Measurements from ENCODE around the gene TNFSF10.
"Not testable (repeated sequence)": the region's sequence is repeated elsewhere in the genome, so short reads cannot be mapped to it uniquely, and the experiment has no call there.

TNFSF10 gene

DNA sequence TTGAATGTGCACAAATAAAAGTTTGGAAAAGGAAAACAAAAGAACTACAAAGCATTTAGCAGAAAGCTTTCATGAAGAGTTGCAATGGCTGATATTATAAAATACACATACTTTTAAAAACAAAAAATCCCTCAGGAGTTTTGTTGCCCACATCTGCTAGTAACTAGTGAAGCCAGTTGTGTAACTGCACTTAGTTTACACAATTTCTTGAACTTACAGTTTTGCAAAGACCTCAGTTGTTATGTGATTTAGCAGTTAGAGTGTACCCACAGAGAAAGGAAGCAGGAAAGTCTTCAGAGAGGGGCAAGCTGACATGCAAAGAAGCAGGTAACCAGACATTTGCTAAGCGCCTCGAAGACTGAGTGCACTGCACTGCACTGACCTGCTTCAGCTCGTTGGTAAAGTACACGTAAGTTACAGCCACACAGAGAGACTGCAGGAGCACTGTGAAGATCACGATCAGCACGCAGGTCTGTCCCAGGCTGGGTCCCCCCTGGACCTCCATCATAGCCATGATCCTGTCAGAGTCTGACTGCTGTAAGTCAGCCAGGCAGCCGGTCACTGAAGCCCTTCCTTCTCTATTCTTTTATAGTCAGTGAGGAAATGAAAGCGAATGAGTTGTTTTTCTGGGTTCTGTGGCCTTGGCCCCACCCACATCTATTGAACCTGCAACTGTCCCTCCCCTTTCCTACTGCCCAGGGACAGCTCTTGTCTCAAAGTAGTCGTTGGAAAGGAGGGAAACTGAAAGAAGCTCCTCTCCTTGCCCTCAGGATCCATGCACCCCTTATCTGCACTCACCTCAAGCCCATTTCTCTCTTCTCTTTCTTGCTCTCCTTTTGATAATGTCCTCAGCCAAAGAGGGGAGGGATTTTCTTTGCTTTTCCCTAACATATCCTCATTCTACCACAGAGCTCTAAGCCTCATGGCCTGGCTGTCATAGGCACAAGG, at the start of gene TNFSF10:
Gene TNFSF10 (minus strand): TSS at position 560 of the 948 bp plus-strand sequence. CDS start 46 bp downstream, at position 514.
- DNase-seq (ENCODE audit: low read depth) = peak; percentile 37

DNA sequence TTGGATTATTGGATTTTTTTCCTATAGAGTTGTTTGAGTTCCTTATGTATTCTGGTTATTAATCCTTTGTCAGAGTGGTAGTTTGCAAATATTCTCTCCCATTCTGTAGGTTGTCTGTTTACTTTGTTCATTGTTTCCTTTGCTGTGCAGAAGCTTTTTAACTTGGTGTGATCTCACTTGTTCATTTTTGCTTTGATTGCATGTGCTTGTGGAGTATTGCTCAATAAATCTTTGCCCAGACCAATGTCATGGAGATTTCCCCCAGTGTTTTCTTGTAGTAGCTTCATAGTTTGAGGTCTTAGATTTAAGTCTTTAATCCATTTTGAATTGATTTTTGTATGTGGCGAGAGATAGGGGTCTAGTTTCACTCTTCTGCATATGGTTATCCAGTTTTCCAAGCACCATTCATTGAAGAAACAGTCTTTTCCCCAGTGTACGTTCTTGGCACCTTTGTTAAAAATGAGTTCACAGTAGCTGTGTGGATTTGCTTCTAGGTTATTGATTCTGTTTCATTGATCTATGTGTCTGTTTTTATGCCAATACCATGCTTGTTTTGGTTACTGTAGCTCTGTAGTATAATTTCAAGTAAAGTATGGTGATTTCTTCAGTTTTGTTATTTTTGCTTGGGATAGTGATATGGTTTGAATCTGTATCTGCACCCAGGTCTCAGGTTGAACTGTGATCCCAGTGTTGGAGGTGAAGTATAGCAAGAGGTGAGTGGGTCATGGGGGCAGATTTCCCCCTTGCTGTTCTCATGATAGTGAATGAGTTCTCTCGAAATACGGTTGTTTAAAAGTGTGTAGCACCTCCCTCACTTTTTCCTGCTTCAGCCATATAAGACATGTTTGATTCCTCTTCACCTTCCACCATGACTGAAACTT, 46.1 kb upstream of the TNFSF10 start:
- DNase-seq (ENCODE audit: low read depth) = no peak

DNA sequence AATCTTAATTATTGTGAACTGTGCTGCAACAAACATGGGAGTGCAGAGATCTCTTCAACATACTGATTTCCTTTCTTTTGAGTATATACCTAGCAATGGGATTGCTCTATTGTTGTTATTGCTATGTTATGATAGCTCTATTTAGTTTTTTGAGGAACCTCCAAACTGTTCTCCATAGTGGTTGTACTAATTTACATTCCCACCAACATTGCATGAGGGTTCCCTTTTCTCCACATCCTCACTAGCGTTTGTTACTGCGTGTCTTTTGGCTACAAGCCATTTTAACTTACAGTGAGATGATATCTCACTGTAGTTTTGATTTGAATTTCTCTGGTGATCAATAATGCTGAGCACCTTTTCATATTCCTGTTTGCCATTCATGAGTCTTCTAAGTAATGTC, 45.5 kb upstream of the TNFSF10 start:
- DNase-seq (ENCODE audit: low read depth) = no peak

DNA sequence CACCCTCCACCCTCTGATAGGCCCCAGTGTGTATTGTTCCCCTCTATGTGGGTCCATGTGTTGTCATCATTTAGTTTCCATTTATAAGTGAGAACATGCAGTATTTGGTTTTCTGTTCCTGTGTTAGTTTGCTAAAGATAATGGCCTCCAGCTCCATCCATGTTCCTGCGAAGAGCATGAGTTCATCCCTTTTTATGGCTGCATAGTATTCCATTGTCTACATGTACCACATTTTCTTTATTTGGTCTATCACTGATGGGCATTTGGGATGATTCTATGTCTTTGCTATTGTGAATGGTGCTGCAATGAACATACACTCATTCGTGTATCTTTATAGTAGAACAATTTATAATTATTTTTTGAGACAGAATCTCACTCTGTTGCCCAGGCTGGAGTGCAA, 43.6 kb upstream of the TNFSF10 start:
- not testable (repeated sequence) for DNase-seq (ENCODE audit: low read depth)

DNA sequence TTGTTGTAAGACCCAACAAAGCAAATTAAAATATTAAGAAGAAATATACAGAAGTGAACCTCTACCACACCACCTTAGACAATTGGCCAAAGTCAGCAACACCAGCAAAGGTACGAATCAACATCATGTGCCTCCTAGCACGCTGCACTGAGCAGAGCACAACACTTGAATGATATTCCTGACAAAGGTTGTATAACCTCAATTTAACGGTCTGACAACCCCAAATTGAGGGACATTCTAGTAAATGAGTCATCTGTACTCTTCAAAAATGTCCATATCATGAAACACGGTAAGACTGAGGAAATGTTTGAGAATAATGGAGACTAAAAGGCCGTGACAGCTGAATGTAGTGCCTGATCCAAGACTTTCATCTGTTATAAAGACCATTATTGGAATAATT, 41.3 kb upstream of the TNFSF10 start:
- DNase-seq (ENCODE audit: low read depth) = no peak

DNA sequence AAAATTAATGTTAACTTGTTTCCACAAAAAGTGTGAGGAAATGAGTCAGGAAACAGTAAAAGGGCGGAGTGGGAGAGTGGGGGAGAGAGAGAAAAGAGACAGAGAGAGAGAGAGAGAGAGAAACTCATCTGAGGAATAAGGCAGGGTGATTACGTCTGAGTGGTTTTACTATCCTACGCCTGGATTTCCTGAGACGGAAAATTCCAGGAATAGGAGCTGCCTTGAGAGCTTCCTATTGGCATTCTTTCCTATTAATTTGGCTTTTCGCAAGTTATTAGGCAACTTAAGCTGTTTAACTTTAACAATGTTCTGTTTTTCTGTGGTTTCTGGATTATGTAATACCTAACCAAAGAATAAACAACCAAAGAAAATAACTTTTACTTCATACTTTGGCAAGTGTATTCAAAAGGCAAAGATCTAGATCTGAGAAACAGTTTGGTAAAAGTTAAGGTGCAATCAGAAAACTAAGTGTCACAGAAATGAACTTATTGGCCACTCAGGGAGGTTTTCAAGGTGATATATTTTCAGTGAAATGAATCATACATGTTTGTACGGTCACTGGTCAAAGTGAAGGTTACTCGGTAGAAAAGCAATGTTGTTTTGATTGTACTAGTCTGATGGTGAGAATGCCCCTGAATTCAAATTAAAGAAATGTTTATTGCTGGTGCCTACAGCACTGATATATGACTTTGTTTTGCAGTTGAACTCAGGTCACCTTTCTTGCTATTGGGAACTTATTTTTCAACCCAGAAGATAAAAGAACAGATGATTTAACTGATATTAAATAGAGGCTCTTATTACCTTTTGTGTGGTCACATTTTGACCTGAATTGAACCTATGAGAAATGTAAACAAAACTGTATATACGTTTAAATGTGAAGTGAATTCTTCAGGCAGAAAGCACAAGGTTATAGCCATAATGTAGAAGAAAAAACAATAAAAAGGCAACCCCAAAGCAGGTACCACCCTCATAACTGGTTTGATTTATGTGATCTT, 39.9 kb upstream of the TNFSF10 start:
- DNase-seq (ENCODE audit: low read depth) = peak; percentile 9

DNA sequence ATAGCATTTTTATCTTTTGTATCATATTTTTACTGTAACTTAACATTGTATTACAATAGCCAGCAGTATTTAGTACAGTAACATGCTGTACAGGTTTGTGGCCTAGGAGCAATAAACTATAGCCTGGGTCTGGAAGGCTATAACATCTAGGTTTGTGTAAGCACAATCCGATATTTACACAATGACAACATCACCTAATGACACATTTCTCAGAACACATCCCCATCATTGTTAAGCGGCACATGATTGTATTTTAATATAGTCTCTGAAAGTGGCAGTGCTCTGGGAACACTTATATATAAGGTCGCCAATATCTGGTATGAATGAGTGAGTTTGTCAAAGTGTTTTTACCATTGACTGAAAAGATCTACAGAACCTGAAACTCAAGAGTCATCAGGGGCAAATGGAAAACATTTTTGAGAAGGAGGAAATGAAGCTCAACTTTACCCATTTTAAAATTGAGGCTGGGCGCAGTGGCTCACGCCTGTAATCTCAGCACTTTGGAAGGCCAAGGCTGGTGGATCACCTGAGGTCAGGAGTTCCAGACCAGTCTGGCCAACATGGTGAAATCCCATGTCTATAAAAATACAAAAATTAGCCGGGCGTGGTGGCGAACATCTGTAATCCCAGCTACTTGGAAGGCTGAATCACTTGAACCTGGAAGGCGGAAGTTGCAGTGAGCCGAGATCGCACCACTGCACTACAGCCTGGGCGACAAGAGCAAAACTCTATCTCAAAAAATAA, 38.8 kb upstream of the TNFSF10 start:
- no peak for DNase-seq (ENCODE audit: low read depth)

DNA sequence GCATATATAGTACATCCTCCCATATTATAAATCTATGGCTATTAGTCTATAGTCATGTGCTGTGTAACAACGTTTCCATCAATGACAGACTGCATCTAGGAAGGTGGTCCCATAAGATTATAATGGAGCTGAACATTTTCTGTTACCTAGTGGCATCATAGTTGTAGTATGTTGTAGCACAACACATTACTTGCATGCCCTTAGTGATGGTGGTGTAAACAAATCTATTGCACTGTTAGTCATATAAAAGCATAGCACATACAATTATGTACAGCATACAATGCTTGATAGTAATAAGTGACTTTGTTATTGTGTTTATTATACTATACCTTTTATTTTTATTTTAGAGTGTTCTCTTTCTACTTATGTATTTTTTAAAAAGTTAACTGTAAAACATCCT, 37.4 kb upstream of the TNFSF10 start:
- no peak for DNase-seq (ENCODE audit: low read depth)

DNA sequence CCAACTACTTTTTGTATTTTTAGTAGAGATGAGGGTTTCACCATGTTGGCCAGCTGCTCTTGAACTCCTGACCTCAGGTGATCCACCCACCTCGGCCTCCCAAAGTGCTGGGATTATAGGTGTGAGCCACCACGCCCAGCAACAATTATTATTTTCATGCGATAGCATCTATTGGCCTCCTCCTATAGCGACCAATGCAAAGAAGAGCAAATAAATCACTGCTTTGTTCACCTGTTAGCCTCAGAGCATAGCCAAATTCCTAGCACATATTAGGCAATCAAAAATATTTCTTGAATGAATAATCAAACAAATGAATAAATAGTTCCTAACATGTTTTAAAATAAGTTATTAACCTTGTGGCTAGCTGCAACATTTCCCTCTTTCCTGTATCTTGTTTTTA, 36.8 kb upstream of the TNFSF10 start:
- no peak for DNase-seq (ENCODE audit: low read depth)

DNA sequence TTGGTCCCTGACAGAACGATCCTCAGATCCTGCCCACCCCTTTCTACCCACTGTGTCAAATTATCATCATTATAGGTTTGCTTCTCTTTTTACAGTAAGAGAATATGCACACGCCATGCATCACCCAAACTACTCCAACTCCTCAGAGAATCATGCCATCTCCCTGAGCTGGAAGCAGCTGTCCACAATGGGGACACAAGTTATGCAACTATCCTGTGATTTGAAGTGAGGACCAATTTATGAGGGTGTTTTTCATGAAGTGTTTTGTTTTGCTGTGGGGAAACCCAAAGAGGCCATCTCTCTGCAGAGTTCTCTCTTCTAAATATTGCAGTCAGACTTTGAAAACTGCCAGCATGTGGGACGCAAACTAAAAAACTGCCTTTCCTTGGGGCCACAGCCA, 35.8 kb upstream of the TNFSF10 start:
- DNase-seq (ENCODE audit: low read depth) = no peak

DNA sequence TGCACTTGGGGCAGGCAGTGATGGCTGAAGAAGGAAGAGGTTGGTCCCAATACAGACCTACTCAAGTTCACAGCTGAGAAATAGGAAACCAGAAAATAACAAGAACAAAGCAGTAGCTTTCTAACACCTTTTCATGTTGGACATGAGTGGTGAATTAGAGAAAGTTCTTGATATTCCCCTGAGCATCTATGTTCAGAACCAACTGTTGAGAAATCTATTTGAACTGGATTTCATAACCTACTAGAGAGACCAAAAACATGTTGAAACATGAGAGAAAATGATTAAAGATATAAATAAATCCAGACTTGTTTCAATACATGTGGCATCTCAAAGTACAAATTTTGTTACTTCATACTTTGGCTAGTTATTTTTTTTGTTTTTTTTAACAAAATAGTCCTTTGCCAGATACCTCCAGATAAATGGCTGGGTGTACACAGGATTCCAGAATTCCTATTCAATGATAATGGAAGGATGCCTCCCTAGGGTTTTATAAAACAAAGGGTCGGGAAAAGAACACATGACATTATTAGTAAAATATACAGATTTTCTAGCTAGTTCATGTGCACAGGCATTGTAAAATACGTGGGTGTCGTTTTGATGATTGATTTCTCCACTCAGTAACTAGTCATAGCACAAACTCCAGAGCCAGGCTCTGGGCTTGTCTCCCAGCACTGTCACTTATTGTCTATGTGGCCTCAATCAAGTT, 34.4 kb upstream of the TNFSF10 start:
- no peak for DNase-seq (ENCODE audit: low read depth)

DNA sequence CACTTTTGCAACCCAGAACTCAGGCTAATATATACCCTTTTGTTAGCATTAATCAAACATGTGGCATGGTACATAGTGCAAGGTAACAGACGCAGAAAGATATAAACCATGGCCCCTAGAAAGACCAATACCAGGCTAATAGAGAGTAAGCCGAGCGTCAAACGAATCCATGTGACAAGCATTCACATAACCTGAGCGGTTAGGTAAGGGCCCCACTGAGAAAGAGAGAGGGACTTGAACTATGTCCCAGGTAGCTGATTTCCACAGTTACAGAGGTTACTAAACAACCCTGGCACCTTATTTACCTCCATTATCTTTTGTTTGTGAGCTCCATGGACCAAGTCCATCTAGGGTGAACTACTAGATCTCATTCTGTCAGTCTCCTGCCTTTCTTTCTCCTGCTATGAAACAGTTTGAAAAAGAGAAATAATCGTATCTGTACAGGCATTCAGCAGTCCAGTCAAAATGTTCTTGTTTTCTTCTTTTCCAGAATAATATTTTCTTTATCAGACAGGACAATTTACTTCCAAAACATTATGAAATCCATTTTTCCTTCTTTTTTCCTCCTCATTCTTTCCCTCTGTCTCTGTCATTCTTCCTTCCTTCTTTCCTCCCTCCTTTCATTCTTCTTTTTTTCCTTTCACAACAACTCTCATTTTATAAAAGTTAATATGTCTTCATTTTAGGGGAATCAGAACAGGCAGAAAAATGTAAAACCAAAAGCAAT, 30.5 kb upstream of the TNFSF10 start:
- no peak for DNase-seq (ENCODE audit: low read depth)

DNA sequence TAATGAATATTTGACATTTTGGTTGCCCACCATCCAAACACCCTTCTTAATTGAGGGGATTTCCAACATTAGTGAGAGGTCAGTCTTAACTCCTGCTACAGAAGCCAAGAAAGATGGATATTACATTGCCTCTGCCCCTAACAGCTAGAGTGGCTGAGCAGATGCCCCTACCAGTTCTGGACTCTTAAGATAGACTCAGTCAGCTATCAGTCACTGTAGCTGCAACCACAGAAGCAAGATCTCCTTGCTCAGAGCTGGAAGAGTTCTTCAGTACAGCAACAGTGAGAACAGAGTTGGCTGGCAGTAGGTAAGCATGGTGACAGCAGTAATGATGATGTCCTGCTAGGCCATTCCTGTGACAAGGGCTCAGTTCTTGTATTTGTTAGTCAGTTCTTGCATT, 29.4 kb upstream of the TNFSF10 start:
- no peak for DNase-seq (ENCODE audit: low read depth)

DNA sequence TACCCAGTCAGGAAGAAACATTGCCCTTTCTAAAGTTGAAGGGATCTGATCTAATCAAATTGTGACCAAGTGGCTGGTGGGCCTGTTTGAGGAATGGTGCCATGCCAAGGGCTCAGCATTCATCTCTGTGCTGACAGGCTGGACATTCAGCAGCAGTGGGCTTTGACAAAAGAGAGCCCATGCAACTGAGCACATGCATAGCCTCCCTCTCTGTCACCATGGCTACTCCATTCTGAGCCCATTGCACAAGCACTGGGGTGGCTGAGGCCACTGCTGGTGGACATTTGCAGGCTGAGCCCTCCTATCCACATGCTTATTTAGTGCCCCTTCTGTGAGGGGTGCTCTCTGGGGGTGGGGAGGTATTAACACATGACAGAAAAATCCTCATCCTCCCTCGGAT, 28.6 kb upstream of the TNFSF10 start:
- no peak for DNase-seq (ENCODE audit: low read depth)

DNA sequence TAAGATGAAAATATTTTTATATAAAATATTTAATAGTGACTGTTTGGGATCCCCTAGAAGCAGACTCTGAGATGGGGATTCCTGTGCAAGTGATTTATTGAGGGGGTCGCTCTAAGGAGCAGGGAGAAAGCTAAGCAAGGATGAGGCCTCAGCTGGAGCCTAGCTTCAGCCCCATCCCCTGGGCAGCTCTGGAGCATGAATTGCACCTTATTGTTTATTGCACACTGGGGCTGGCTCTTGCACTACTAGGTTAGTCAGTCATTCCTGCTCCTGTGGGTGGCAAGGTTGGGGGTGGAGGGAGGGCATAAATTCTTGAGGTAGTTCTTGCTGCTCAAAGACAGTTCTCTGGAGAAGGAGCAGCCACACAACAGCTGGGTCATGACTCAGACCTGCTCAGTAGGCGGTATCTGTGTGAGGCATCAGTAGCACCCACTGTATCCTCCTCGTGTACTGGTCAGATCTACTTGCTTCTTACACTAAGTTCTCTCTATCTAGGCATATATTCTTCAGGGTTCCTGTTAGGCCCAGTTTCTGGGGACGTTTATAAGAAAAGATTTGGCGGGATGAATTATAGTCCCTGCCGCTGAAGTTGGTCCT, 27.2 kb upstream of the TNFSF10 start:
- DNase-seq (ENCODE audit: low read depth) = peak; percentile 53

DNA sequence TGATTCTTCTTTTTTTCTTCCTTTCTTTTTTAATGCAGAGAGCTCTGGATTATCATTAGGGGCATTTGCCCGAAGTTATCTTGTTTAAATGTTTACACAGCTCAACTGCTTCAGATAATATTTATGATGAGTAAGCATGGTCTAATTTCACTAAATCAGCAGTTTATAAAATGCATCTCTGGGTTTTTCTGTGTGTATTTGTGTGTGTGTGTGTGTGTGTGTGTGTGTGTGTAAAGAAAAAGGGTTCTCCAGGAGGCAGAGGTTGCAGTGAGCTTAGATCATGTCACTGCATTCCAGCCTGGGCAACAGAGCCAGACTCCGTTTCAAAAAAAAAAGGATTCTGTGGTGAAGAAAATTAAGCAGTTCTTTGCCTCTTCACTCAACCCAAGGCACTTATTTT, 25.9 kb upstream of the TNFSF10 start:
- DNase-seq (ENCODE audit: low read depth) = no peak

DNA sequence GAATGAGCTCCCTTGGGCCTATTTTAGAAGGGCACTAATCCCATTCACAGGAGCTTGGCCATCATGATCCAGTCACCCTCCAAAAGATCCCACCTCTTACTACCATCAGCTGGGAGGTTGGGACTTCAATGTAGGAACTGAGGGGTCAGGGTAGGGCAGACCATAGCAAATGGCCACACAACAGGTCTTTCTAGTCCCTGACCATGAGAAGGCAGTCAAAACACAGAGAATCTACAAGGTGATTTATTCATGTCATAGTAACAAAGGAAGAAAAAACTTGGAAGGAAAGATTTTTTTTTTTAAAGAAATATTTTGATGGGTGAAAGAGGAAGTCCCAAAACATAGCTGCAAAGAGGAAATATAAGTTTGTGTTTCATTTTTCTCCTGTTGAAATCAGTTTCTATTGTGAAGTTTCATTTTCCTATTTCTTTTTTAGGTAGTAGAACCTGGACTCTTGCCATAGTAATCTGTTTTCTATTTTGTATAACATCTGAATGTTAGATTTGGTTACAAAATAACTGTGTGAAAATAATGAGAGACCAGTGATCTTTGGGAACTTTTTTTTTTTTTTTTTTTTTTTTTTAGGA, 23.5 kb upstream of the TNFSF10 start:
- no peak for DNase-seq (ENCODE audit: low read depth)

DNA sequence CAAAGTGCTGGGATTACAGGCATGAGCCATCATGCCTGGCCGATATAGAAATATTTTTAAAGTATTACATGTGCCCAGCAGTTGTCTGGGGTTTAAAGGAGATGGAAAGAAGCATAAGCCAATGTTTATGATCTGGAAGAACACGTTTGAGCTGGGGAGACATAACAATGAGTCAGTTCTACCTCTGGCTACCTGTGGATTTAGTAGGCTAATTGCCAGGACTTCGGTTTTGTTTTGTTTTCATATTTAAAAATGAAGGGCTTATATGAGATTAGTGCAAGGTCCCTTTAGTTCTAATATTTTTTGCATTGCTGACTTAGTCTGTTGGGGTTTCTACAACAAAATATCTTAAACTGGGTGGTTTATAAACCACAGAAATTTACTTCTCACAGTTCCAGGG, 22.9 kb upstream of the TNFSF10 start:
- no peak for DNase-seq (ENCODE audit: low read depth)

DNA sequence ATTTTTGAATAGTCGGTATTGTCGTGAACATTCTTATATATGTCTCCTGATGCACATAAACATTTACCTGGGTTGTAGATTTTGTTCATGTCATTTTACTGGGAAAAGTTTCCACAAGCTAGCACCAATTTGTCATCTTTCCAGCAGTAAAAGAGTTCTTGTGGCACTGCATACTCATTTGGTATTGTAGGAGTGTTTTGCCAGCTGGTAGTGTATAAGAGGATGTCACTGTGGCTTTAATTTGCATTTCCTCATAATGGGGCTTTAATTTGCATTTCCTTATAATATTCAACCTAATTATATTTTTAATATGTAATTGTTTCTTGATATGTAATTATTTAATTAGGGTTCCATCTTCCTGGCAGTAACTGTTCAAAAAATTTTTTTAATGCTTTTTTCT, 21.2 kb upstream of the TNFSF10 start:
- DNase-seq (ENCODE audit: low read depth) = no peak
